Prostate gland (tissue), 2 donors: ENCODE results near the gene TACC2. TPM values are rescaled to one million over a fixed set of nuclear protein-coding genes. Genes with fewer than 3 reads are reported as not detected.
A peak's percentile ranks its signal among the peaks of the same experiment; 100 is the strongest.

ENCODE experiments used
- DNase-seq: peaks from one replicate; pipeline ENCODE4 v3.0.0-alpha.2; 2019; ENCODE audit warnings: low spot score
- H3K27ac ChIP-seq, 2 donors: fragments of 200-600 bp; sonication (generic); 2 replicates each; pipeline ENCODE4 v1.5.1; 2017 to 2019
- H3K27me3 ChIP-seq: fragments of 200-600 bp; sonication (generic); replicated peaks from 2 replicates; pipeline ENCODE4 v1.5.1; 2019; ENCODE audit not compliant: insufficient read depth
- H3K36me3 ChIP-seq, 2 donors: fragments of 200-600 bp; sonication (generic); 1 replicate in 1 of 2; 2 replicates in 1 of 2; pipeline versions ENCODE4 v1.5.1 to v1.8.1; 2017 to 2019
- H3K4me1 ChIP-seq: fragments of 200-600 bp; sonication (generic); replicated peaks from 2 replicates; pipeline ENCODE4 v1.5.1; 2019
- H3K4me3 ChIP-seq, 2 donors: fragments of 200-600 bp; sonication (generic); 2 replicates each; pipeline ENCODE4 v1.5.1; 2017 to 2019
- H3K9me3 ChIP-seq: fragments of 200-600 bp; sonication (generic); 2 replicates; pipeline ENCODE4 v1.5.1; 2017
- CTCF ChIP-seq, 4 experiments: fragments of 200-600 bp in 2 of 4; fragments of 450-650 bp in 2 of 4; sonication (generic) in 2 of 4; IDR thresholded peaks; 1 replicate in 3 of 4; 2 replicates in 1 of 4; pipeline ENCODE4 v1.5.1; 2016 to 2019; ENCODE audit warnings: antibody characterized with exemption in 4 of 4, mild to moderate bottlenecking in 2 of 4, moderate library complexity in 2 of 4
- POLR2A ChIP-seq: fragments of 450-650 bp; IDR thresholded peaks from one replicate; pipeline ENCODE4 v1.6.1; 2016; ENCODE audit warnings: antibody characterized with exemption, mild to moderate bottlenecking
- POLR2AphosphoS5 ChIP-seq: sonication (generic); formaldehyde crosslinking; IDR thresholded peaks from one replicate; pipeline ENCODE4 v1.6.1; 2017; ENCODE audit warnings: antibody characterized with exemption
- WGBS: methylation state at CpG from one replicate; pipeline ENCODE4 v1.1.5; 2018; 5-methylcytosine and 5-hydroxymethylcytosine counted together
- intact Hi-C: fragments of 100-400 bp; cut with DNase I; formaldehyde crosslinking; loops from one replicate; pipeline ENCODE4 v1.14.2; 2022
- total RNA-seq, 2 donors: library from RNA; depleted of rRNA; stranded (reverse); fragments of >200 nt; gene quantifications; one replicate each; pipeline ENCODE4 v1.1.0, GENCODE V29; 2016

TACC2 gene
- total RNA-seq, 2 donors from 2014 or later = 101 to 140 TPM

DNA sequence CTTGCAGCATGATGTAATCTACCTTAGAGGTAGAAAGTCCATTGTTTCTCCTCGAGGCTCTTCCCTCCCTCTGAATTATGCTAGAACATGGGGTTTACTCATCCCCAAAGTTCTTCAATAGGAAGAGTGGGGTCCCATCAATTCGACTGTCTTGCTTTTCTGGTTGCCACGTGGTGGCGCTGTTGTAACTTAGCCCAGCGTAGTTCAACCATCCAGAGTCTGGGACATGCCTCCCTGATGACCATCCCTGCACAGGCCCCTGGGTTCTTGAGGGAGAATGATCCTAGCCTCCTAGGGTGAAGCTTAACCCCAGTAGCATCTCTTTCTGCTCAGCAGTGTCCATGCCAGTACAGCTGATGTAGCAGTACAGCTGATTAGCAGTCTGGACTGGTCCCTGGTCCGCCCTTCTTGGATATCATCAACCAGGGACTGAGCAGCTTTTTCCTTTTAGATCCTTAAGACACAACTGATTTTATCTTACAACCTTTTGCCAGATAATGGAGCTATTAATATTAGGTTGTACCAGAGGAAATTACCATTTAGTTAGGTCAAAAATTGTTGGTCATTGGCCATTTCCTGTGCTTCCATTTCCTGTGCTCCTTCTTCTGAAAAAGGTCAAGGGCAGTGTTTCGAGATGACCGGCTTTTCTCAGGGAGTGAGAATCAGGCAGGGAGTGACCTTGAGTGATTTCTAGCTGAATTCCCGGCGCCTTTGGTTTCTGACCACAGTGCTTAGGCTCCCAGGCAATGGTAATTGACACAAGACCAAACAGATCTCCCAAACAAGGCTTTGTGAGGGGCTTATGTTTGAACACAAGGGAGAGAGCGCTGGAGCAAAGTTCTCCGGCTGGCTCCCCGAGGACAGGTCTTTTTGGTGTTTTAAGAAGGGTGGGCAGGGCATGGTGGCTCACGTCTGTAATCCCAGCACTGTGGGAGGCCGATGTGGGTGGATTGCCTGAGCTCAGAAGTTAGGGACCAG lies 65.4 kb downstream of the TACC2 start:
- Histone ChIP-seq H3K36me3 (no peaks in the 10 kb centered on the region), H3K4me1 (no peaks in the 10 kb centered on the region), H3K9me3 (no peaks in the 10 kb centered on the region), H3K27ac (peak overlapping the region; percentile 54 to 55), H3K27me3 (no peaks in the 10 kb centered on the region), H3K4me3 (no peak overlapping the region)
- WGBS = 61% methylated on average over 15 of the region's 15 CpGs
- no peak for TF ChIP-seq POLR2A
- TF ChIP-seq CTCF (IDR thresholded peaks at IDR 0.05) = peak; percentile 33 to 73 (median 64)
- no peak for DNase-seq
- intact Hi-C loops = loop anchor here (2.0 kb wide), 1 partner anchor 58 kb away; no protein-coding TSS in a partner anchor

DNA sequence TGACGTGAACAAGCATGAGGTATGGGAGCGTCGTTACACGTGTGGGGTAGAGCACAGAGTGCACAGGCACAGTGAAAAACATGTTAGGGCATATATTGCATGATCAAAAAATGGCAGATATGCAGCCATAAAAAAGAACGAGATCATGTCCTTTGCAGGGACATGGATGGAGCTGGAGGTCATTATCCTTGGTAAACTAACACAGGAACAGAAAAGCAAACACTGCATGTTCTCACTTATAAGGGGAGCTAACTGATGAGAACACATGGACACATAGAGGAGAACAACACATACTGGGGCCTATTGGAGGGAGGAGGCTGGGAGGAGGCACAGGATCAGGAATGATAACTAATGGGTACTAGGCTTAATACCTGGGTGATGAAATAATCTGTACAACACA lies 66.3 kb downstream of the TACC2 start:
- TF ChIP-seq POLR2A (no peak), CTCF (IDR thresholded peaks at IDR 0.05) (no peak), POLR2AphosphoS5 (no peak)
- Histone ChIP-seq H3K4me1 (no peaks in the 10 kb centered on the region), H3K9me3 (no peaks in the 10 kb centered on the region), H3K36me3 (no peaks in the 10 kb centered on the region), H3K4me3 (no peak overlapping the region), H3K27me3 (no peaks in the 10 kb centered on the region), H3K27ac (peak overlapping the region; percentile 19 to 54)
- intact Hi-C loops = loop anchor here (2.0 kb wide), 1 partner anchor 58 kb away; no protein-coding TSS in a partner anchor
- WGBS = 70% methylated on average over 5 of the region's 5 CpGs
- DNase-seq = no peak

- WGBS = 87% methylated on average over 8 of the region's 8 CpGs
- intact Hi-C loops = no loop called here
- peak; percentile 42 for DNase-seq
Measured at GRCh38 chr10:122056431-122057094, 67.6 kb downstream of the TACC2 start.

GRCh38 chr10:122057841-122058413 lies 69.0 kb downstream of the TACC2 start:
- no peak overlapping the region for H3K4me3 ChIP-seq
- TF ChIP-seq POLR2AphosphoS5 (no peak), CTCF (IDR thresholded peaks at IDR 0.05) (no peak), POLR2A (no peak)
- 85% methylated on average over 14 of the region's 14 CpGs for WGBS
- no peak overlapping the region for H3K27ac ChIP-seq
- peaks cover 5% of the 10 kb centered on the region for H3K4me1 ChIP-seq
- H3K9me3 ChIP-seq = no peaks in the 10 kb centered on the region
- H3K36me3 ChIP-seq = no peaks in the 10 kb centered on the region
- intact Hi-C loops = no loop called here
- no peak for DNase-seq
- H3K27me3 ChIP-seq = no peaks in the 10 kb centered on the region

More at GRCh38 chr10:122056431-122057094, 67.6 kb downstream of the TACC2 start:
- H3K27ac ChIP-seq = peak overlapping the region; percentile 38 to 54
- H3K27me3 ChIP-seq = no peaks in the 10 kb centered on the region
- H3K36me3 ChIP-seq = no peaks in the 10 kb centered on the region
- no peaks in the 10 kb centered on the region for H3K9me3 ChIP-seq
- TF ChIP-seq CTCF (IDR thresholded peaks at IDR 0.05) (no peak), POLR2AphosphoS5 (peak; percentile 26)
- no peaks in the 10 kb centered on the region for H3K4me1 ChIP-seq
- H3K4me3 ChIP-seq = no peak overlapping the region
